Activated CD4-positive, alpha-beta T cell treated with anti-CD3 and anti-CD28 coated beads for 4 hours (primary cell): ENCODE data around the gene ZNF292.
"Not testable (repeated sequence)": the region's sequence is repeated elsewhere in the genome, so short reads cannot be mapped to it uniquely, and the experiment has no call there.

Experiments used
- DNase-seq, 2 donors: peaks; one replicate each; pipeline ENCODE4 v3.0.0-alpha.2; 2020

Gene ZNF292

DNA sequence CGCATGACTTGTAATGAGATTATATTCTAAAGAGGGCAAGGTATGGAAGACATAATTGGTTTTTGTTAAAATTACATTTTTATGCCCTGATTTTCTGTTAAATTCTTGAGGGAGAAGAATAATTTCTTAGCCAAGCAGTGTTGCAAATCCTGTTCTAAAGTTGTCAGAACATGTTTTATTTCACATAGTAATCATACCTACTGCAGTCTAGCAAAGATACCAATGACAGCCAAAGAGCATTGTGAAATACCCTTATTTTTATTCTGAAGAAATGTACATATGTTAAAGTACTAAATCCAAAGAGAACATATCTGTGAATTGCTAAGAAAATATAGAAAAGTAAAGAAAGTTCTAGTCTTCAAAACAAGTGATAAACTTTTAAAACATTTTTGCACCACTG lies 127.4 kb downstream of the ZNF292 start:
- no peak for DNase-seq

DNA sequence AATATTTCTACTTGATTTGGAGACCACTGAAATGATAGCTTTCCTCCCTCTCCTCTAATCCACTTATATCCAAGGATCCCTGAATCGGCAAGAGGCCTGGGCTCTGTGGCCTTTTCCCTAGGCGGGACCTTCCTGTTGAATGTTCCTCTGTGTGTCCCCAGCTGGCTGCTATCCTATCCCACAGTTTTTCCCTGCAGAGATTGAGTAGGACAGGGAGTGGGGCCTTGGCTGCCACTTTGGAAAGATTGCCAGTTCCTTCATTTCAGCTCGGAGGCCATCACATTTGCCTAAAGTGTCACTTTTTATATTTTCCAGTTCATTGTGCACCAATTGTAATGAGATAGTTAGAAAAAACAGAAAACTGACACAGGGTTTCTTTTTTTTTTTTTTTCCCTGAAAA lies 128.1 kb downstream of the ZNF292 start:
- no peak for DNase-seq

DNA sequence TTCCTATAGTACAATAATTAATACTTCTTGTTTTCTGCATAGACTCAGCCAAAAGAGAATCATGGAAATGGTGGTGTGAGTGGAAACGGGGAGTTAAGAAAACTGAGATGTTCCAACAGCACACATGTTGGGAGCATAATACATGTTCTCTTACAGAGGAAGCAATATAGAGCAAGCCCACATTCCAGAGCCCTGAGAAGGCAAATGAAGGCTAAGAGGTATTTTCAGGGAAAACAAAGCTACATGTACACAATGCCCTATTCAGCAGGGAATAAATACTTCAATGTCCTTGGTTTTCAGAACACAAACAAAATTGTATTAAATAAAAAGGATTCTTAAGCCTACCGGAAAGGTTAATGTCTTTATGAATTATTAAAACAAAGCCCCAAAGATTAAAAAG lies 131.9 kb downstream of the ZNF292 start:
- DNase-seq: no peak

DNA sequence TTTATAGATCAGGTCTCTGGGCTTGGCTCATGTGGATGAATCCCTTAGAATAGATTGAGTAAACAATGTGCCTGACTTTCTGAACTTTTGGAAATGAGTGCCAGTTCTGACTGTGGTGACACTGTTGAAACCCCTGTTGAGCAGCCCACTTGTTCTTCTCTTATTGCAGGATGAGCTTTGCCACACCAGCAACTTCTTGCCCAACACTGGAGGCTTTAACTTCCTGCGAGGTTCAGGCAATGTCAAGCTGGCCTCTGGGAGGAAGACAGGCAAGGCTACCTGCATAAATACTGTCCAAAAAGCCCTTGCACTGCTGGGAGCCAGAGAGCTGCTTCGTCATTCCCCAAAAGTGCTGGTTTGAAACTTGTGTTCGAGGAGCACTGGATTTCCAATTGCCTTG lies 134.2 kb downstream of the ZNF292 start:
- DNase-seq: no peak

DNA sequence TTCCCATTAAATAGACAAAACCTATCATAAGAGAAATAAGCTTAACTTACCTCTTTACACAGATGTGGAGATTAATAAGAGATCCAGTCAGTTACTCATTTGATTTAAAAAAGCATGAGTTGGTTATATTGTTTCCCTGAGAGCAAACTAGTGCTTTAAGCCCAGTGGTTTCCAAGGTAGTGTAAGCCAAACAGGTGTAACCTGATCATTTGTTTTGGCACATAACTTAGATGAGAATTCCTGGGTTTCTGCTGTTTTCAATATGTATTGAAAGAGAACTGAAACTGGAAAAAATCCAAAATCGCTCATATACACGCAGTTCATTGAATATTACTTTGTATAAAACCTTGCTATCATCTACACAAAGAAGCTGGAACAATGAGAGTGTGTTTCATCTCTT lies 136.5 kb downstream of the ZNF292 start:
- no peak for DNase-seq

DNA sequence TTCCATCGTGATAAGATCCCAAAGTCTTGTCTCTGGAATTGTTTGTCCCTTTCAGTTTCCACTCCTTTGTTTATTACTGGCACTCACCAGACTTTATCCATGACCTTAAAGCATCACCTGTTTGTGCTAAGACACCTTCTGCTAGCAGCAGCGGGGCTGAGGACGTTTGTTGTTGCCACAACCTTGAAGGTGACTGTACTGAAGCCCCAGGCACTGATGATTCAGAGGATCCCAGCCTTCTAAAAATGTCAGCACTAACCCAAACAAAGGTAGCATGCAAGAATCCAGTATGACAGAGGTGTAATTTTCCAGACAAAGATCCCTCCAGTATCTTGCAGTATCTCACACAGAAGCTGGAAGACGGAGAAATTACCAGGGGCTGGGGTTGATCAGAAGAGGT lies 138.2 kb downstream of the ZNF292 start:
- DNase-seq: no peak

DNA sequence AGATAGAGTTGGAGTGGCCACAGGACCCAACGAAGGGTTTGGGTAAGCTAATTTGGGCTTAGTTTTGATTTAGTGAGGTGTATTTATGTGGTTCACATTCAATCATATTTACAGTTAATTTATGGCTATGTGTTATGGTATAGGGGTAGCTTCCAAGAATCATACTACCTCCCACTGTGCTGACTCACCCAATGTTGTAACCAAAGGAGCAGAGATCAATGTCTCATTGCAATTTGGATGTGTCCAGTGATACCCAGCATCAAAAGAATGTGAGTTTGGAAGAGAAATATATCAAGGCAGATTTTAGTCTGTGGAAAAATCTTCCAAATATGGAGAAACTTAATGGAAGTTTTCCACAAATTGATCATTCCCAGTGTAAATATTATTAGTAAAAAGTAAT lies 141.8 kb downstream of the ZNF292 start:
- no peak for DNase-seq

DNA sequence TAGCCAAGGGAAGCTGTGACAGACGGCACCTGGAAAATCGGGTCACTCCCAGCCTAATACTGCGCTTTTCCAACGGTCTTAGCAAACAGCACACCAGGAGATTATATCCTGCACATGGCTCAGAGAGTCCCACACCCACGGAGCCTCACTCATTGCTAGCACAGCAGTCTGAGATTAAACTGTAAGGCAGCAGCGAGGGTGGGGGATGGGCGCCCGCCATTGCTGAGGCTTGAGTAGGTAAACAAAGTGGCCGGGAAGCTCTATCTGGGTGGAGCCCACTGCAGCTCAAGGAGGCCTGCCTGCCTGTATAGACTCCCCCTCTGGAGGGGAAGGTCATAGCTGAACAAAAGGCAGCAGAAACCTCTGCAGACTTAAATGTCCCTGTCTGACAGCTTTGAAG lies 145.9 kb downstream of the ZNF292 start:
- DNase-seq: not testable (repeated sequence)

DNA sequence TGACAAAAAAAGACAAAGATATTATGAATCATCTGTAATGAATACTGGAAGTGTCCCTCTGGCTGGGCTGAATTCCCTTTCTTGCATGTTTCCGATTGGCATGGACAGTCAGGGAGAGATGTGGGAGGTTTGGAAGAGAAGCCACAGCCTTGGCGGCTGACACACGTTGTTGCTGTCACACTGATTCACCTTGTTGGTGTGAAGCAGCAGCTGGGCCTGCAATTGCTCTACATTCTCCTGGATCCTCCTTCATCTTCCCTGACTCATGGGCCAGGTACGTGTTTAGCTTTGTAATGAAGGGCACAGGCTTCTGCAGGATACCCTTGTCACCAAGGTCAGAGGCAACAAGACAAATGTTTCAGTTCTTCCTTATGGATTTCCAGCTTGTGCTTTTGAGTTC lies 153.6 kb downstream of the ZNF292 start:
- DNase-seq: no peak

DNA sequence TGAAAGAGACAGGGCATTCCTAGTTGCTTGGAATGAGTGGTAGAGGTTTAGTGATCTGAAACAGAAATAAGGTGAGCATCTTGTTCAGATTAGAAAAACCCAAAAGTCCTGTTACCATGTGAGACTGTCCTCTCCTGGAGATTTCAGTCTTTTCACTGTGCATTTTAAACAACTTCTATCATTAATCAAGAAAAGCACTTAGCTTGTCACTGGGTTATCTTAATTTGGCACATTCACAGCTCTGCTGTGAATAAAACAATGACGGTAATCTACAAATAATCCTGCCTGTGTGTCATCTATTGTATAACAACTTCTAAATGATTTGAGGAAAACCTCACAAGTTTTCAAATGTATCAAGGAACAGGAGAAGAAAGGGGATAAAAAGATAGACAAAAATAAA lies 157.5 kb downstream of the ZNF292 start:
- no peak for DNase-seq
